Measurements from ENCODE around the gene ANKRD63. TPM values are rescaled to one million over a fixed set of nuclear protein-coding genes. Genes with fewer than 3 reads are reported as not detected.
A peak's percentile ranks its signal among the peaks of the same experiment; 100 is the strongest.

ANKRD63 gene
- total and polyA plus RNA-seq, 4 donors: not detected

DNA sequence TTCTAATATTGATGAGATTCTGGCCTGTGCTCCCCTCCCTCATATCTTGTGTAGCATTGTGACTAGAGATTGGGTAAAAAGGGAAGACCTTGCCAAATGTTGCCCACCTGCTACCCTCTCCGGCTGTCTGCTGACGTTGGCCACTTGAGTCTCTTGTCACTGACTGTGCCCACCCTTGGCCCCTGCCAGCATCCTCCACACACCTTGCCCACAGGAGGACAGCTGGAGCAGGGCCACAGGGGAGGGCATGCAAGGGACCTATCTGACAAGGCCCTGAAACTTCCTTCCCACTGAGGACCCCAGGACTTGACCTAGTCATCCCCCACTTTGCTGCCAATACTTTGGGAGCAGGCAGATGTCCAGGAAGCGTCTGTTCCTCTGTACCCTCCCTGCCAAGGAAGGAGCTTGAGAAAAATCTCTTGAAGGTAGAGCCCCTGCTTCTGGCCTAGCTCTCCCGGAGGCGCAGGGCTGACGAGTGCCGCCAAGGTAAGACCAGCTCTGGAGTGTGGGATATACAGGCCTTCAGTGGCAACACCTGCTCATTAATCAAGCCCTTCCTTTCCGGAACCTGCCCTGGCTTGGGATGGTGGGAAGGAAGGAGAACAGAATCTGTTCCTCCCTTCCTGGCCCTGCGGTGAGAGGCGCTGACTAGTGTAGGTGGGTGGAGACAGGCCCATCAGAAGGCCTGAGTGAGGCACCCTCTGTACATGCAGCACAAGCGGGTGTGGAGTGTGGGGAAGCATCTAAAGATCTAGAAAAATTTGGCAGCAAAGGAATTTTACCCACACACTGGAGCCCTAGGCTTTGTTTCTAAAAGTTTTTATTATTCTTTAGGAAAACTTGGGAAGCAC is 48.9 kb downstream of the ANKRD63 start:
- Histone ChIP-seq H3K9me3 (ENCODE audit: control insufficient read depth in 4 of 4, insufficient read depth in 3 of 4, low read length in 3 of 4) (no peaks in the 10 kb centered on the region), H3K9ac (ENCODE audit: insufficient read depth in 1 of 2, low read length in 2 of 2) (no peak overlapping the region), H3K27ac (ENCODE audit: low read depth in 1 of 2, low read length in 1 of 2) (no peak overlapping the region), H3K36me3 (ENCODE audit: control insufficient read depth in 4 of 4, insufficient read depth in 4 of 4, low read length in 4 of 4) (no peaks in the 10 kb centered on the region), H3K4me1 (ENCODE audit: control insufficient read depth in 5 of 5, insufficient read depth in 5 of 5, low read length in 5 of 5) (peaks cover 0 to 6% (median 0%) of the 10 kb centered on the region in 5 donors), H3K4me3 (no peak overlapping the region), H3K27me3 (ENCODE audit: control insufficient read depth in 3 of 3, insufficient read depth in 3 of 3, low read length in 2 of 3) (peaks cover 0 to 4% (median 0%) of the 10 kb centered on the region in 3 donors)
- 83 to 86% methylated on average over 11 of the region's 11 CpGs for WGBS, 2 donors
- TF ChIP-seq, protein P1, sequence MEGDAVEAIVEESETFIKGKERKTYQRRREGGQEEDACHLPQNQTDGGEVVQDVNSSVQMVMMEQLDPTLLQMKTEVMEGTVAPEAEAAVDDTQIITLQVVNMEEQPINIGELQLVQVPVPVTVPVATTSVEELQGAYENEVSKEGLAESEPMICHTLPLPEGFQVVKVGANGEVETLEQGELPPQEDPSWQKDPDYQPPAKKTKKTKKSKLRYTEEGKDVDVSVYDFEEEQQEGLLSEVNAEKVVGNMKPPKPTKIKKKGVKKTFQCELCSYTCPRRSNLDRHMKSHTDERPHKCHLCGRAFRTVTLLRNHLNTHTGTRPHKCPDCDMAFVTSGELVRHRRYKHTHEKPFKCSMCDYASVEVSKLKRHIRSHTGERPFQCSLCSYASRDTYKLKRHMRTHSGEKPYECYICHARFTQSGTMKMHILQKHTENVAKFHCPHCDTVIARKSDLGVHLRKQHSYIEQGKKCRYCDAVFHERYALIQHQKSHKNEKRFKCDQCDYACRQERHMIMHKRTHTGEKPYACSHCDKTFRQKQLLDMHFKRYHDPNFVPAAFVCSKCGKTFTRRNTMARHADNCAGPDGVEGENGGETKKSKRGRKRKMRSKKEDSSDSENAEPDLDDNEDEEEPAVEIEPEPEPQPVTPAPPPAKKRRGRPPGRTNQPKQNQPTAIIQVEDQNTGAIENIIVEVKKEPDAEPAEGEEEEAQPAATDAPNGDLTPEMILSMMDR (IDR thresholded peaks at IDR 0.05; ENCODE audit: control extremely low read depth, extremely low read depth): no peak
- ATAC-seq (ENCODE audit: insufficient read depth, low FRiP score) (no peak), DNase-seq (no peak)

DNA sequence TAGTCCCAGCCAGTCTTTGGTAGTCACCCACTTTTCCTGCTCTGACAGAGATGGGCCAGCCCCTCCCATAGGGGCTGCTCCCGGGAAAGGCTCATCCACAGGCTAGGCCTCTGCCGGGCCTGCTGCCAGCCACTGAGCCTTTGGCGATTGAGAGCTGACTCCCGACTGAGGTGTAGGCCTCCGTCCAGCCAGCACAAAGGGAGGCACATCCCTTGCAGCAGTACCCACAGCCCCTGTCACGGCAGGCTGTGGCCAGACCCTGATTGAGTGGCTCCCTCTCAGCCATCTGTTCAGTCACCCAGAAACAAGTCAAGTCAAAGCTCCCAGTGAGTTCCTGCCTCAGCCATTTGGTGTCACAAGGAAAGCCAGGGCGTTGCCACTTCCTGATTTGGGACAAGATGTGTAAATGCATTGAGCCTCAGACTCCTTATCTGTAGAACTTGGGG is 50.2 kb downstream of the ANKRD63 start:
- no peak for ATAC-seq (ENCODE audit: insufficient read depth, low FRiP score)

More for the DNA sequence above, 50.2 kb downstream of the ANKRD63 start:
- no peaks in the 10 kb centered on the region for H3K9me3 ChIP-seq (ENCODE audit: control insufficient read depth in 4 of 4, insufficient read depth in 3 of 4, low read length in 3 of 4)
- no peak overlapping the region for H3K27ac ChIP-seq (ENCODE audit: low read depth in 1 of 2, low read length in 1 of 2)
- H3K4me3 ChIP-seq: no peak overlapping the region
- peaks cover 0 to 2% (median 0%) of the 10 kb centered on the region in 5 donors for H3K4me1 ChIP-seq (ENCODE audit: control insufficient read depth in 5 of 5, insufficient read depth in 5 of 5, low read length in 5 of 5)
- DNase-seq: peak in 1 of 3 donors; percentile 40
- no peak overlapping the region for H3K9ac ChIP-seq (ENCODE audit: insufficient read depth in 1 of 2, low read length in 2 of 2)
- peaks cover 0 to 1% (median 0%) of the 10 kb centered on the region in 3 donors for H3K27me3 ChIP-seq (ENCODE audit: control insufficient read depth in 3 of 3, insufficient read depth in 3 of 3, low read length in 2 of 3)
- 57 to 62% methylated on average over 7 of the region's 7 CpGs for WGBS, 2 donors
- no peaks in the 10 kb centered on the region for H3K36me3 ChIP-seq (ENCODE audit: control insufficient read depth in 4 of 4, insufficient read depth in 4 of 4, low read length in 4 of 4)
- TF ChIP-seq, protein P1 (IDR thresholded peaks at IDR 0.05; ENCODE audit: control extremely low read depth, extremely low read depth): no peak

Other genes starting within 250 kb of the ANKRD63 start
- gene SRP14, start 243.9 kb downstream of the ANKRD63 start, total RNA-seq: 100 to 1,000 TPM; 136 to 289 TPM
- gene SRP14, start 243.9 kb downstream of the ANKRD63 start, polyA plus RNA-seq: 100 to 1,000 TPM; 256 to 421 TPM
- gene BMF, start 174.2 kb downstream of the ANKRD63 start, total RNA-seq: 10 to 100 TPM; 11.5 to 42.5 TPM
- 10 to 100 TPM in 1 of 2 donors, 1 to 10 TPM in 1; 8.8 to 10.8 TPM for gene BMF, start 174.2 kb downstream of the ANKRD63 start, polyA plus RNA-seq
- 1 to 10 TPM; 1.8 to 8.0 TPM for gene BUB1B, start 122.0 kb downstream of the ANKRD63 start, total RNA-seq
- gene BUB1B, start 122.0 kb downstream of the ANKRD63 start, polyA plus RNA-seq: 1 to 10 TPM; 1.1 to 2.3 TPM
- gene PAK6, start 44.0 kb downstream of the ANKRD63 start, total RNA-seq: 10 to 100 TPM in 1 of 2 donors, 1 to 10 TPM in 1; 8.4 to 10.4 TPM
- 1 to 10 TPM; 5.8 to 6.1 TPM for gene PAK6, start 44.0 kb downstream of the ANKRD63 start, polyA plus RNA-seq
- gene PLCB2, start 24.9 kb upstream of the ANKRD63 start, total RNA-seq: 10 to 100 TPM; 17.9 to 76.7 TPM
- gene PLCB2, start 24.9 kb upstream of the ANKRD63 start, polyA plus RNA-seq: 10 to 100 TPM; 47.5 to 54.9 TPM
- gene INAFM2, start 40.6 kb upstream of the ANKRD63 start, total RNA-seq: 10 to 100 TPM; 12.8 to 31.1 TPM
- gene INAFM2, start 40.6 kb upstream of the ANKRD63 start, polyA plus RNA-seq: 10 to 100 TPM; 18.4 to 19.7 TPM
- gene CCDC9B, start 57.9 kb upstream of the ANKRD63 start, total RNA-seq: 10 to 100 TPM in 1 of 2 donors, 1 to 10 TPM in 1; 4.4 to 42.1 TPM
- 10 to 100 TPM in 1 of 2 donors, 1 to 10 TPM in 1; 7.0 to 22.8 TPM for gene CCDC9B, start 57.9 kb upstream of the ANKRD63 start, polyA plus RNA-seq
- not detected for gene PHGR1, start 68.0 kb upstream of the ANKRD63 start, total RNA-seq
- 1 to 10 TPM in 1 of 2 donors, under 1 TPM in 1; 0.84 to 1.0 TPM for gene PHGR1, start 68.0 kb upstream of the ANKRD63 start, polyA plus RNA-seq
- gene DISP2, start 75.2 kb upstream of the ANKRD63 start, total RNA-seq: 1 to 10 TPM in 1 of 2 donors, under 1 TPM in 1; 0.23 to 1.3 TPM
- gene DISP2, start 75.2 kb upstream of the ANKRD63 start, polyA plus RNA-seq: 1 to 10 TPM in 1 of 2 donors, under 1 TPM in 1; 0.06 to 2.5 TPM
- gene KNSTRN, start 99.7 kb upstream of the ANKRD63 start, total RNA-seq: 10 to 100 TPM; 14.8 to 16.6 TPM
- 10 to 100 TPM in 1 of 2 donors, 1 to 10 TPM in 1; 7.5 to 13.2 TPM for gene KNSTRN, start 99.7 kb upstream of the ANKRD63 start, polyA plus RNA-seq
- 10 to 100 TPM; 51.0 to 87.8 TPM for gene IVD, start 122.7 kb upstream of the ANKRD63 start, total RNA-seq
- gene IVD, start 122.7 kb upstream of the ANKRD63 start, polyA plus RNA-seq: 10 to 100 TPM; 41.4 to 47.6 TPM
- gene BAHD1, start 157.9 kb upstream of the ANKRD63 start, total RNA-seq: 10 to 100 TPM; 11.3 to 28.1 TPM
- gene BAHD1, start 157.9 kb upstream of the ANKRD63 start, polyA plus RNA-seq: 10 to 100 TPM; 12.8 to 14.5 TPM
- gene CHST14, start 187.9 kb upstream of the ANKRD63 start, total RNA-seq: 10 to 100 TPM; 13.6 to 20.0 TPM
- gene CHST14, start 187.9 kb upstream of the ANKRD63 start, polyA plus RNA-seq: 10 to 100 TPM in 1 of 2 donors, 1 to 10 TPM in 1; 9.8 to 10.4 TPM